Keratinocyte (primary cell): ENCODE results near the gene HBD.

Experiments
- CTCF ChIP-seq, 3 experiments: IDR thresholded peaks in 1 of 3; conservative IDR thresholded peaks in 1 of 3; optimal IDR thresholded peaks in 1 of 3; 2 replicates in 2 of 3; 3 replicates in 1 of 3; pipeline versions ENCODE3 to v1.5.1; 2011; ENCODE audit warnings: low read length in 3 of 3, mild to moderate bottlenecking in 3 of 3, moderate library complexity in 2 of 3, control low read depth in 1 of 3, inconsistent platforms in 1 of 3; ENCODE audit not compliant: insufficient read depth in 2 of 3; ENCODE audit errors: extremely low read depth in 1 of 3
- EZH2 ChIP-seq: IDR thresholded peaks from one replicate; pipeline ENCODE4 v1.6.1; 2012; ENCODE audit warnings: inconsistent platforms, mild to moderate bottlenecking, low read length, moderate library complexity

GRCh38 chr11:5237420-5237819 lies 3.1 kb upstream of the HBD start:
- no peak for TF ChIP-seq CTCF (optimal IDR thresholded peaks at IDR 0.05 in 1 of 3, IDR thresholded peaks at IDR 0.05 in 1 of 3, conservative IDR thresholded peaks at IDR 0.05 in 1 of 3; ENCODE audit: extremely low read depth in 1 of 3, insufficient read depth in 2 of 3, low read length in 3 of 3)
- TF ChIP-seq EZH2, result no peak
